Heart left ventricle (tissue), 16 donors: Measurements from ENCODE around the gene VPS37C. TPM values are rescaled to one million over a fixed set of nuclear protein-coding genes. Genes with fewer than 3 reads are reported as not detected.
"Not testable (repeated sequence)": the region's sequence is repeated elsewhere in the genome, so short reads cannot be mapped to it uniquely, and the experiment has no call there.

Source experiments
- ATAC-seq, 4 donors: fragments of 200-7000 bp; cut with Tn5 transposase; one replicate each; pipeline ENCODE4 v1.9.1; 2020 to 2022; ENCODE audit warnings: moderate library complexity in 4 of 4, mild to moderate bottlenecking in 3 of 4, moderate number of reproducible peaks in 1 of 4
- DNase-seq, 5 donors: peaks; one replicate each; pipeline ENCODE4 v3.0.0-alpha.2; 2020
- H3K27ac ChIP-seq, 12 donors: fragments of 200-600 bp; sonication (generic) in 4 of 12; one replicate each; pipeline versions ENCODE4 v1.5.0 to v1.8.0; 2016 to 2022; ENCODE audit warnings: mild to moderate bottlenecking in 2 of 12
- H3K27me3 ChIP-seq, 9 donors: fragments of 200-600 bp; sonication (generic) in 2 of 9; one replicate each; pipeline versions ENCODE4 v1.5.1 to v1.8.0; 2016 to 2022; ENCODE audit warnings: mild to moderate bottlenecking in 3 of 9
- H3K36me3 ChIP-seq, 9 donors: fragments of 200-600 bp; sonication (generic) in 2 of 9; one replicate each; pipeline versions ENCODE4 v1.5.0 to v1.8.0; 2018 to 2022; ENCODE audit warnings: mild to moderate bottlenecking in 2 of 9
- H3K4me1 ChIP-seq, 12 donors: fragments of 200-600 bp; sonication (generic) in 4 of 12; one replicate each; pipeline versions ENCODE4 v1.5.0 to v1.8.0; 2016 to 2022; ENCODE audit warnings: mild to moderate bottlenecking in 3 of 12
- H3K4me3 ChIP-seq, 12 donors: fragments of 200-600 bp; sonication (generic) in 4 of 12; one replicate each; pipeline versions ENCODE4 v1.5.0 to v1.8.0; 2017 to 2022; ENCODE audit warnings: mild to moderate bottlenecking in 9 of 12, moderate library complexity in 4 of 12
- H3K9me3 ChIP-seq, 12 donors: fragments of 200-600 bp; sonication (generic) in 4 of 12; one replicate each; pipeline versions ENCODE4 v1.5.0 to v1.8.0; 2016 to 2022; ENCODE audit warnings: mild to moderate bottlenecking in 1 of 12
- CTCF ChIP-seq, 12 donors: fragments of 200-600 bp; sonication (generic) in 4 of 12; IDR thresholded peaks; one replicate each; pipeline versions ENCODE4 v1.5.0 to v1.8.0; 2018 to 2022; ENCODE audit warnings: antibody characterized with exemption in 12 of 12, mild to moderate bottlenecking in 5 of 12
- POLR2A ChIP-seq, 2 donors: fragments of 450-650 bp; IDR thresholded peaks; one replicate each; pipeline ENCODE4 v1.6.1; 2017; ENCODE audit warnings: antibody characterized with exemption in 2 of 2, mild to moderate bottlenecking in 2 of 2, moderate library complexity in 2 of 2
- WGBS, 4 donors: extraction: QIAGEN DNeasy Blood & Tissue Kit in 2 of 4; methylation state at CpG; one replicate each; pipeline versions ENCODE4 v1.1.5 to v1.1.7; 2013 to 2018; 5-methylcytosine and 5-hydroxymethylcytosine counted together
- intact Hi-C, 10 donors: fragments of 100-400 bp; cut with DNase I; formaldehyde crosslinking; loops; one replicate each; pipeline versions ENCODE4 v1.11.1 to v1.14.2; 2022
- polyA plus RNA-seq, 2 donors: library from polyadenylated mRNA; stranded (reverse); fragments of 200-250 nt; gene quantifications; one replicate each; pipeline ENCODE4 v1.2.3, GENCODE V29; 2013
- total RNA-seq, 9 donors: library from RNA; depleted of rRNA in 2 of 9; stranded (reverse); fragments of >200 nt in 2 of 9; fragmentation: NEBNext Ultra II Directional in 3 of 9; extraction: Animal tissue kit (Norgen Biotek cat#: 25700) in 3 of 9; gene quantifications; one replicate each; pipeline versions ENCODE4 v1.1.0 to v1.2.4, GENCODE V29; 2016 to 2023
- donor health status: ischemic (EF 13 %, LVEDD 7.1; RV severe dilation, severe dysfunction).
- donor health status: healthy with polysubstance abuse.
- donor health status: DM: no; HTN: yes; CAD: no.
- donor health status: DM: no; HTN: no; CAD: no.
- donor health status: ischemic (EF 25% LVEDD 6.9; RV normal size, moderate dysfunction).
- donor health status: ischemic (EF 25% LVEDD 5.7; RV mildly dilated, moderate dysfunction).
- donor health status: healthy.
- donor health status: DM: yes; HTN: yes; CAD: no.
- donor health status: ischemic (EF 35%, LVEDD 5.7; RV mildly dilated, moderate dysfunction).
- donor health status: nonischemic (EF 11% LVEDD 7.7; RV severe dilation, severe dysfunction).
- donor health status: DM: yes; HTN: yes; CAD: no.
- donor health status: PGD.
- donor health status: ischemic (EF 29% LVEDD 5.4; RV normal size, mild dysfunction).
- donor health status: nonischemic (EF 23%, LVEDD 6.1; RV moderate dilation, normal function).

The VPS37C gene
- total and polyA plus RNA-seq, 11 donors = 11.0 to 29.0 (median 17.1) TPM

GRCh38 chr11:61104963-61105362 is 56.3 kb downstream of the VPS37C start:
- H3K27ac ChIP-seq = no peak overlapping the region
- TF ChIP-seq POLR2A (IDR thresholded peaks at IDR 0.05) (no peak), CTCF (IDR thresholded peaks at IDR 0.05) (no peak)
- DNase-seq (no peak), ATAC-seq (no peak)
- no peaks in the 10 kb centered on the region for H3K36me3 ChIP-seq
- intact Hi-C loops = loop anchor here in 1 of 10 donors (10.0 kb wide), 1 partner anchor 60 kb away; the partner anchor contains the start of gene VPS37C
- H3K4me3 ChIP-seq = no peak overlapping the region
- WGBS, 4 donors = 84 to 100% (median 94%) methylated on average over 3 to 7 of the region's 7 CpGs
- no peaks in the 10 kb centered on the region for H3K9me3 ChIP-seq
- no peaks in the 10 kb centered on the region for H3K4me1 ChIP-seq
- no peaks in the 10 kb centered on the region for H3K27me3 ChIP-seq

GRCh38 chr11:61103851-61104423 is 57.3 kb downstream of the VPS37C start:
- no peaks in the 10 kb centered on the region for H3K4me1 ChIP-seq
- no peaks in the 10 kb centered on the region for H3K27me3 ChIP-seq
- no peaks in the 10 kb centered on the region for H3K36me3 ChIP-seq
- H3K9me3 ChIP-seq = no peaks in the 10 kb centered on the region
- ATAC-seq = no peak
- DNase-seq = no peak
- 83 to 97% (median 90%) methylated on average over 3 of the region's 3 CpGs for WGBS, 4 donors
- intact Hi-C loops = loop anchor here in 1 of 10 donors (10.0 kb wide), 1 partner anchor 61 kb away; the partner anchor contains the start of gene VPS37C
- no peak overlapping the region for H3K27ac ChIP-seq
- peak overlapping the region in 1 of 12 donors; percentile 17 for H3K4me3 ChIP-seq
- TF ChIP-seq CTCF (IDR thresholded peaks at IDR 0.05) (no peak), POLR2A (IDR thresholded peaks at IDR 0.05) (no peak)

- Histone ChIP-seq H3K27ac (peak overlapping the region in 1 of 12 donors; percentile 74), H3K9me3 (no peaks in the 10 kb centered on the region), H3K36me3 (no peaks in the 10 kb centered on the region), H3K27me3 (no peaks in the 10 kb centered on the region), H3K4me1 (no peaks in the 10 kb centered on the region), H3K4me3 (peak overlapping the region in 3 of 12 donors; percentile 12 to 57 (median 25))
- ATAC-seq = peak in 1 of 4 donors; percentile 44
- no peak for TF ChIP-seq CTCF (IDR thresholded peaks at IDR 0.05)
- TF ChIP-seq POLR2A (IDR thresholded peaks at IDR 0.05) = no peak
- no peak for DNase-seq
- intact Hi-C loops = loop anchor here in 1 of 10 donors (10.0 kb wide), 1 partner anchor 62 kb away; the partner anchor contains the start of gene VPS37C
- 82 to 86% (median 85%) methylated on average over 21 of the region's 21 CpGs for WGBS, 4 donors
These were observed 58.3 kb downstream of the VPS37C start for GRCh38 chr11:61102667-61103571.

- Histone ChIP-seq H3K27me3 (no peaks in the 10 kb centered on the region), H3K4me1 (no peaks in the 10 kb centered on the region), H3K4me3 (no peak overlapping the region), H3K36me3 (no peaks in the 10 kb centered on the region), H3K27ac (no peak overlapping the region), H3K9me3 (no peaks in the 10 kb centered on the region)
- WGBS, 4 donors = 52 to 70% (median 59%) methylated on average over 4 of the region's 4 CpGs
- ATAC-seq = no peak
- DNase-seq = no peak
- intact Hi-C loops = no loop called here
- TF ChIP-seq CTCF (IDR thresholded peaks at IDR 0.05) = no peak
- no peak for TF ChIP-seq POLR2A (IDR thresholded peaks at IDR 0.05)
These were observed 62.4 kb downstream of the VPS37C start for GRCh38 chr11:61098778-61099177.

- H3K4me1 ChIP-seq, DNase-seq, ATAC-seq, H3K36me3 ChIP-seq, intact Hi-C loops, H3K9me3 ChIP-seq, H3K27me3 ChIP-seq, H3K27ac ChIP-seq, H3K4me3 ChIP-seq: not testable (repeated sequence)
- WGBS, 4 donors = 42 to 69% (median 62%) methylated on average over 2 of the region's 2 CpGs
These were observed 63.0 kb downstream of the VPS37C start for GRCh38 chr11:61098261-61098660.
